ENCODE results near the gene ZNF664. TPM values are rescaled to one million over a fixed set of nuclear protein-coding genes. Genes with fewer than 3 reads are reported as not detected.

ZNF664 gene
- total RNA-seq, 1 experiment from 2014 or later: 87.6 TPM

GRCh38 chr12:124057691-124058090 is 84.7 kb downstream of the ZNF664 start:
- Histone ChIP-seq H3K4me2 (no peak overlapping the region), H4K20me1 (ENCODE audit: insufficient read depth) (no peaks in the 10 kb centered on the region), H3K4me1 (replicated peaks; ENCODE audit: insufficient read depth) (no peaks in the 10 kb centered on the region), H3K9me3 (ENCODE audit: insufficient read depth, low read depth) (no peaks in the 10 kb centered on the region), H3F3A (ENCODE audit: insufficient read depth, low read depth) (no peaks in the 10 kb centered on the region), H2AFZ (no peak overlapping the region), H3K79me2 (ENCODE audit: low read depth) (no peaks in the 10 kb centered on the region), H3K27me3 (ENCODE audit: insufficient read depth, low read depth) (peaks cover 60% of the 10 kb centered on the region), H3K36me3 (ENCODE audit: low read depth) (no peaks in the 10 kb centered on the region), H3K27ac (no peak overlapping the region), H3K9me2 (ENCODE audit: insufficient read depth) (no peaks in the 10 kb centered on the region), H3K4me3 (no peak overlapping the region)
- POLR2A ChIA-PET (ENCODE audit: unreplicated experiment): no interaction called here
- BruUV-seq (replicated peaks): no TSS peak
- TF ChIP-seq CTCF (conservative IDR thresholded peaks at IDR 0.05): no peak
- CTCF ChIA-PET: no interaction called here
- DNase-seq: no peak
- intact Hi-C loops (cut with micrococcal nuclease; ENCODE audit: unreplicated experiment): no loop called here

GRCh38 chr12:124059752-124060151 is 86.7 kb downstream of the ZNF664 start:
- Histone ChIP-seq H3K27ac (no peak overlapping the region), H4K20me1 (ENCODE audit: insufficient read depth) (no peaks in the 10 kb centered on the region), H3K79me2 (ENCODE audit: low read depth) (no peaks in the 10 kb centered on the region), H3K4me1 (replicated peaks; ENCODE audit: insufficient read depth) (no peaks in the 10 kb centered on the region), H3K4me2 (no peak overlapping the region), H3F3A (ENCODE audit: insufficient read depth, low read depth) (no peaks in the 10 kb centered on the region), H3K9me3 (ENCODE audit: insufficient read depth, low read depth) (no peaks in the 10 kb centered on the region), H3K9me2 (ENCODE audit: insufficient read depth) (no peaks in the 10 kb centered on the region), H3K36me3 (ENCODE audit: low read depth) (no peaks in the 10 kb centered on the region), H3K27me3 (ENCODE audit: insufficient read depth, low read depth) (peaks cover 49% of the 10 kb centered on the region; the same call in 1 of the 2 replicates), H3K4me3 (no peak overlapping the region), H2AFZ (no peak overlapping the region)
- ChIA-PET POLR2A (ENCODE audit: unreplicated experiment) (no interaction called here), CTCF (no interaction called here)
- intact Hi-C loops (cut with micrococcal nuclease; ENCODE audit: unreplicated experiment): no loop called here
- no TSS peak for BruUV-seq (replicated peaks)
- DNase-seq: no peak
- TF ChIP-seq EZH2 (IDR thresholded peaks at IDR 0.05; ENCODE audit: low read depth): no peak

Other genes starting within 250 kb of the ZNF664 start
- not detected in 2 replicates for gene DNAH10, start 210.9 kb upstream of the ZNF664 start, total RNA-seq (2021)
- gene CCDC92, start 384 bp upstream of the ZNF664 start, total RNA-seq (2021): 24.8 and 28.0 TPM in 2 replicates